GM18499 (cell line): Measurements from ENCODE around the gene SERINC4.
"Not testable (repeated sequence)": the region's sequence is repeated elsewhere in the genome, so short reads cannot be mapped to it uniquely, and the experiment has no call there.

Experiments used
- ATAC-seq: cut with Tn5 transposase; IDR thresholded peaks from one replicate; pipeline ENCODE4 v1.9.1; 2021; ENCODE audit warnings: moderate number of reproducible peaks; ENCODE audit not compliant: insufficient read depth, unreplicated experiment

SERINC4 gene

GRCh38 chr15:43799945-43800285 is at the start of gene SERINC4:
SERINC4 (minus strand) TSS chr15:43800220; CDS start chr15:43799986, 234 bp downstream.
- no peak for ATAC-seq

- no peak for ATAC-seq
Measured at GRCh38 chr15:43845421-43845820, 45.4 kb upstream of the SERINC4 start.

GRCh38 chr15:43832485-43832884 is 32.5 kb upstream of the SERINC4 start:
- not testable (repeated sequence) for ATAC-seq

DNA sequence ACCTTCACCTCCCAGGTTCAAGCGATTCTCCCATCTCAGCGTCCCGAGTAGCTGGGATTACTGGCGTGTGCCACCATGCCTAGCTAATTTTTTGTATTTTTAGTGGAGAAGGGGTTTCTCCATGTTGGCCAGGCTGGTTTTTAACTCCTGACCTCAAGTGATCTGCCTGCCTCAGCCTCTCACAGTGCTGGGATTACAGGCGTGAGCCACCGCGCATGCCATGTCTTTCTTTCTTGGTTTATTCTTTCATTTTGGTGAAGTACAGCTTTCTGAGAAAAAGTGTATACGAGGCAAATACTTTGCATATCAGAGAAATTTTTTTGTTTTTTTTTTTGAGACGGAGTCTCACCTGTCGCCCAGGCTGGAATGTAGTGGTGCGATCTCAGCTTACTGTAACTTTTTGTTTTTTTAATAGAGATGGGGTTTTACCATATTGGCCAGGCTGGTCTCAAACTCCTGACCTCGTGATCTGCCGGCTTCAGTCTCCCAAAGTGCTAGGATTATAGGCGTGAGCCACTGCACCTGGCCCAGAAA is 31.6 kb upstream of the SERINC4 start:
- not testable (repeated sequence) for ATAC-seq

- not testable (repeated sequence) for ATAC-seq
Measured at GRCh38 chr15:43830691-43831275, 30.8 kb upstream of the SERINC4 start.

GRCh38 chr15:43829951-43830540 is 30.0 kb upstream of the SERINC4 start:
- not testable (repeated sequence) for ATAC-seq

DNA sequence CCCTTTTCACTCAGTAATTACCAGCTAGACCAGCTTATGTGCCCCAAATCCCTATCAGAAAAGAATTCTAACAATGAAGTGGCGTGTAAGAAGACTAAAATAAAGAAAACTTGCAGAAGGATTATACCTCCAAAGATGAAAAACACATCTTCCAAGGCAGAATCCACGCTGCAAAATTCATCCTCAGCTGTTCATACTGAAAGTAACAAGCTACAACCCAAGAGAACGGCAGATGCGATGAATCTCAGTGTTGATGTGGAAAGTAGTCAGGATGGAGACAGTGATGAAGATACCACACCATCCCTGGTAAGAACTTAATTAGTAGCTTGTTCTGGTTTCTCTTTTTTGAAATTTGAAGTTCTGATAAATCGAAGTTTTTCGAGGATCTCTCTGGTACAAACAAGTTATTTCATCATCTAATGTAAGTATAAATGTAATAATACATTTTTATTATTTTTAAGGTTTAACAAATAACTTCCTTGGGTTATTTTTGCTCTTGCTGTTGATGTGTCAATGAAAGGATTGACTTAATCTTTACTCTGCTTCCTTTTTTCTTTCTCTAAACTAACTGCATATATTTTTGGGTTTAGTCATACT is 28.1 kb upstream of the SERINC4 start:
- no peak for ATAC-seq

DNA sequence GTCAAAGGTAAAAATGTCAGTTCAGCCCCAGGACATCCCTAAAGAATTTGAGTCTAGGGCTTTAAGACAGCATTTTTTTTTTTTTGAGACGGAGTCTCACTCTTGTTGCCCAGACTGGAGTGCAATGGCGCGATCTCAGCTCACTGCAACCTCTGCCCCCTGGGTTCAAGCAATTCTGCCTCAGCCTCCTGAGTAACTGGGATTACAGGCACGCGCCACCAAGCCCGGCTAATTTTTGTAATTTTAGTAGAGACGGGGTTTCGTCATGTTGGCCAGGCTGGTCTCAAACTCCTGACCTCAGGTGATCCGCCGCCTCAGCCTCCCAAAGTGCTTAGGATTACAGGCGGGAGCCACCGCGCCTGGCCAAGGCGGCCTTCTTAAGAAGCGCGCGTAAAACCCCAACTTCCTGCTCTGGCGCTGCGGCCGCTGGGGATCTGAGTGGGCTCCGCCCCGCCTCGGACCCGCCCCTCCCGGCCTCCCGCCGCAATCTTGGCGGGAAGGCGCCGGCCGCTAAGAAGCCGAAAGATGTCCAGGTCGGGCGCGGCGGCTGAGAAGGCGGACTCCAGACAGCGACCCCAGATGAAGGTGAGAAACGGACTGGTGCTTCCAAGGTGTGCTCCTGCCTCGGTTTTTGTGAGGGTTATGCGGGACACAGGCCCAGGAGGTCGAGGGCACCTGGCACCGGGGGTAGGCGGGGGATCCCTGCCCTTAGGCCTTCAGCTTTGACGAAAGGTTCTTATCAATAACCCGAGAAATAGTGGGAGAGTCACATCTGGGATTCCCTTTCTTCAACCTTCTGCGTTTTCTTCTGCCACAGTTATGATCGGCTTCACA is 26.7 kb upstream of the SERINC4 start, which contains the start of gene WDR76:
WDR76 (plus strand) TSS at position 495 of the 834 bp plus-strand sequence; CDS start at position 526, 31 bp downstream.
- no peak for ATAC-seq

GRCh38 chr15:43826029-43826507 is 26.0 kb upstream of the SERINC4 start:
- ATAC-seq = no peak

DNA sequence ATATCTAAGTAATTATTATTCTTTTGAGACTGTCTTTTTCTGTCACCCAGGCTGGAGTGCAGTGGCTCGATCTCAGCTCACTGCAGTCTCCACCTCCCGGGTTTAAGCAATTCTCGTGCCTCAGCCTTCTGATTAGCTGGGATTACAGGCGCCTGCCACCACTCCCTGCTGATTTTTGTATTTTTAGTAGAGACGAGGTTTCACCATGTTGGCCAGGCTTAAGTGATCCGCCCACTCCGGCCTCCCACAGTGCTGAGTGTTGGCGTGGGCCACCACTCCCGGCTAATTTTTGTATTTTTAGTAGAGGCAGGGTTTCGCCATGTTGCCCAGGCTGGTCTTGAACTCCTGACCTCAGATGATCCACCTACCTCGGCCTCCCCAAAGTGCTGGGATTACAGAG is 25.3 kb upstream of the SERINC4 start:
- not testable (repeated sequence) for ATAC-seq

DNA sequence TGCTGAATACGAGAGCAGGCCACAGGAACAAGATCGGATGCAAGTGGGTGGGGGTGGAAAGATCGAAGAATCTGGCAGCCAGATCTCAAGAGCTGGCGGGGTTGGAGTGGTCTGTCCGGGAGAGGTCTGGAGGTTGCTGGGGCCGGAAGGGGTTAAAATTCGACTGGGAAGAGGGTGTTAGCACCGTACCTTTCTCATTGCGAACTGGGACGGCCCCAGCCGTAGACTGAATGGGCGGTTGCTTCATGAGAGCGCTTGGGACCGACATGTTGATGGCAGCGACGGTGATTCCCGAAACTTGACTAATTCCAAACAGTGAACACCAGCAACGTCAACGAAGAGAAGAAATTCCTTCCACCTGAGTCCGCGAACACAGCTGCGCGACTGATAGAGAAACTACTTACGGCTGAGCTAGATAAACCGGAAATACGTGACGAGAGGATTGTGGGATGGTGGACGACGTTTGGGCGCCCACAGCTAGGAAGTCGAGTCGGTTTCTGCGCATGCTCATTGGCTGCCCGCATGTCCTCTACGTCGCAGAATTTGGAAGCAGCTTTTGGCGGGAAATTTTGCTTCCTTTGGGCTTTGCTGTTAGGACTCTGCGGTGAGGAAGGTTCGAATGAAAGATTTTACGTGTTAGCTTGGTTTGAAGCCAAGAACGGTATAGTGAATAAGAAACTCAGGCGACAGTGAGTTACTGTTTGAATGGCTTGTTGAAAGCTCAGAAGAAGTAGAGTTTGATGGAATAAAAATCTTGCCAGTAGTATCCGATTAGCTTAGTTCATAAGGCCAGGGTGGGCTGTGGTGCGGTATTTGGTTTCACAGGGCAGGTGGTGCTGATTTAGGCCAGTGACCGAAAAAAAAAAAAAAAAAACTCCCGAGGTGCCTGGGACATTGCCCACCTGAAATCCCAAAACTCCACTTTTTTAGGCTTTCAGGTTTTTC is 24.6 kb upstream of the SERINC4 start, which contains the start of gene MFAP1:
MFAP1 (minus strand) TSS at position 389 of the 945 bp plus-strand sequence; CDS start at position 268, 121 bp downstream.
- peak; percentile 60 for ATAC-seq

GRCh38 chr15:43821505-43821904 is 21.5 kb upstream of the SERINC4 start:
- ATAC-seq = no peak

DNA sequence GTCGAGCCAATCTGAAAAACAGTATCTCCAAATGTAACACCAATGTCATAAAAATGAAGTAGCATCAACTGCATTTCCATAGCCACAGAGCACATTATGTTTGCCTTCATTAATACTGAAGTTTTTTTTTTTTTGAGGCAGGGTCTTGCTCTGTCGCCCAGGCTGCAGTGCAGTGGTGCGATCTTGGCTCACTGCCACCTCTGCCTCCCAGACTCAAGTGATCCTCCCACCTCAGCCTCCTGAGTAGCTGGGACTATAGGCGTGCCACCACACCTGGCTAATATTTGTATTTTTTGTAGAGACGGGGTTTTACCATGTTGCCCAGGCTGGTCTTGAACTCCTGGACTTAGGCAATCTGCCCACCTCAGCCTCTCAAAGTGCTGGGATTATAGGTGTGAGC is 15.0 kb upstream of the SERINC4 start:
- ATAC-seq = not testable (repeated sequence)

- peak; percentile 58 for ATAC-seq
Measured at GRCh38 chr15:43808960-43809678, 9.1 kb upstream of the SERINC4 start.

DNA sequence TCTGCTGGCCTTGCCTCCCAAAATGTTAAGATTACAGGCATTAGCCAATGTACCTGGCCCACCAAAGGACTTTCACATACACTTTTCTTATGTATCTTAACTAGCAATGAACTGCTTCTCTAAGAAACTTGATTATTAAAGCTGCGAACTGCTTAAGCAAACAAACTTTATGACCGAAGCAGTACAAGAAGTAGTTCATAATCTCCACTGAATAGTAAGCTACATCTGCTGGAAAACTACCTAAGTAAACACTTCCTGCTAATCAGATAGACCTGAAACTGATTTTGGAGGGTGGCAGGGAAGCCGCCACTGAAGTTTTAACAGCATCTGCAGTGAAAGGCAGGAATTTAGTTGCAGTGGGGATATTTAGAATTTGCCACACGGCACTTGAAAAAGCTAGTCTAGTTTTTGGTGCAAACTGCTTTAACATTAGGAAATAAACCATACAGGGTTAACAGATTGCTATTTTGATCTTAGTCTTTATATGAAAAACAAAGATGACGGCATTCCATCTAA is 8.5 kb upstream of the SERINC4 start:
- ATAC-seq = no peak

GRCh38 chr15:43802676-43803075 is 2.7 kb upstream of the SERINC4 start:
- ATAC-seq = not testable (repeated sequence)

DNA sequence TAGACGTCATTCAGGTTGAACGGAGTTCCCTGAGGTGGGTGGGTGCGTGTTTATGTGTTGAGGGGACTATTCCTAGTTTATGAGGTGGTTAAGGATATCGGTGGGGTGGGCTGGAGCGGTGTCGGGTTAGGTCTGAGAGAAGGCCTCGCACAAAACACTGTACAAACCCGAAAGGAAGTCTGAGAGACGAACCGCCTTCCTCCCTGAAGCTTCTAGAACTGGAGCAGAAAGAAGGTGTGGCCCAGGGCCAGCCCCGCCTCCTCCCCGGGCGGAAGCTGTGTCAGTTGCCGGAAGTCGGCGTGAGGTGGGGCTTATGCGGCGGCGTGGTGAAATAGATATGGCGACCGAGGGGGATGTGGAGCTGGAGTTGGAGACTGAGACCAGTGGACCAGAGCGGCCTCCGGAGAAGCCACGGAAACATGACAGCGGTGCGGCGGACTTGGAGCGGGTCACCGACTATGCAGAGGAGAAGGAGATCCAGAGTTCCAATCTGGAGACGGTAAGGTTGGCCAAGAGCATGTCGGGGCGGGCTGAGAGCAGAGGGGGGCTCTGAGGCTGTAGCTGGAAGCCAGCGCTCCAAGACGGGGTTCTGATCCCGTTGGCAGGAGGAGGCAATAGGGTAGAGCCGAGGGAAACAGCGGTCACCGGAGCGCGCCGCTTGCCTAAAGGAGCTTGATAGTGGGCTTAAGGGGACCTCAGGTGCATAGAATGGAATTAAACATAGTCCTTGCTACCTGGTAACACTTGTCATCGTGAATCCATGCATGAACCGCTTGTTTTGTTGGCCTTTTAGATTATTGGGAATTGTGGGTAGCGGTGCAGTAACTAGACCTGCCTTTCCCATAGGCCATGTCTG is 494 bp upstream of the SERINC4 start, which contains the start of gene HYPK:
HYPK (plus strand) TSS at position 314 of the 856 bp plus-strand sequence; CDS start at position 338, 24 bp downstream.
- no peak for ATAC-seq
